WI38 (cell line): Measurements from ENCODE around the gene HSF5.

Experiments
- H3K4me3 ChIP-seq: 2 replicates; pipeline ENCODE4 v1.5.1; 2011; ENCODE audit warnings: low read depth, mild to moderate bottlenecking, control low read depth, low read length
- TF ChIP-seq, protein P1 (sequence below): IDR thresholded peaks from 2 replicates; pipeline ENCODE4 v1.5.1; 2012; ENCODE audit warnings: low read depth, mild to moderate bottlenecking, control low read depth, low read length

HSF5 gene

DNA sequence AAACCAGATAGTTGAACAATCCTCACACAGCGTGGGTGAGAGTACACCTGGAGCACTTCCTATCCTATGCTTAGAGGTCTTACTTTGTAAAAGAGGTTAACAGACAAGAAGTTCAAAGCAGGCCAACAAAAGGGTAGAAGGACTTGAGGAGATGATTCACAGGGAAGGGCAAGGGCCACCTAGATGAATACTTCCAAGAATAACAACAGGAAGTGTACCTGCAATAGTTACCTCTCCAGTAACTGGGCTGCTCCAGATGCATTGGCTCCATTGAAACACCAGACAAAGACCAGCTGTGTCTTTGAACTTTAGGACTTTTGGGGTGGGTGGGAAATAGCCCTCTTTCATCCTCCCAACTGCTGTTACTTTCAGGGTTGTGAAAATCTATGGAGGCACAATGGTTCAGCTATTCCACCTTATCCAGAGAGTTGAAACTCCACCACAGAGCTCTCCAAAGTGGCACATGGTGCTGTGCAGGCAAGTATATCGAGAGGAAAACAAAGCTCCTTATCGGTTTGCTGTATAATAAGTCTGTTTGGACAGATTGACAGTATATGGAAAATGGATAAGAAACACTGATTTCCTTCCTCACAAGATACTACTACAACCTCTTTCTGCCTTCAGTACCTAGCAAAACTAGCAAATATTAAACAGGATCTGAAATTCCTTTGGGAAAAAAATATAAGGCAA, 93.5 kb downstream of the HSF5 start:
- H3K4me3 ChIP-seq = no peak overlapping the region
- TF ChIP-seq, protein P1, sequence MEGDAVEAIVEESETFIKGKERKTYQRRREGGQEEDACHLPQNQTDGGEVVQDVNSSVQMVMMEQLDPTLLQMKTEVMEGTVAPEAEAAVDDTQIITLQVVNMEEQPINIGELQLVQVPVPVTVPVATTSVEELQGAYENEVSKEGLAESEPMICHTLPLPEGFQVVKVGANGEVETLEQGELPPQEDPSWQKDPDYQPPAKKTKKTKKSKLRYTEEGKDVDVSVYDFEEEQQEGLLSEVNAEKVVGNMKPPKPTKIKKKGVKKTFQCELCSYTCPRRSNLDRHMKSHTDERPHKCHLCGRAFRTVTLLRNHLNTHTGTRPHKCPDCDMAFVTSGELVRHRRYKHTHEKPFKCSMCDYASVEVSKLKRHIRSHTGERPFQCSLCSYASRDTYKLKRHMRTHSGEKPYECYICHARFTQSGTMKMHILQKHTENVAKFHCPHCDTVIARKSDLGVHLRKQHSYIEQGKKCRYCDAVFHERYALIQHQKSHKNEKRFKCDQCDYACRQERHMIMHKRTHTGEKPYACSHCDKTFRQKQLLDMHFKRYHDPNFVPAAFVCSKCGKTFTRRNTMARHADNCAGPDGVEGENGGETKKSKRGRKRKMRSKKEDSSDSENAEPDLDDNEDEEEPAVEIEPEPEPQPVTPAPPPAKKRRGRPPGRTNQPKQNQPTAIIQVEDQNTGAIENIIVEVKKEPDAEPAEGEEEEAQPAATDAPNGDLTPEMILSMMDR = no peak

DNA sequence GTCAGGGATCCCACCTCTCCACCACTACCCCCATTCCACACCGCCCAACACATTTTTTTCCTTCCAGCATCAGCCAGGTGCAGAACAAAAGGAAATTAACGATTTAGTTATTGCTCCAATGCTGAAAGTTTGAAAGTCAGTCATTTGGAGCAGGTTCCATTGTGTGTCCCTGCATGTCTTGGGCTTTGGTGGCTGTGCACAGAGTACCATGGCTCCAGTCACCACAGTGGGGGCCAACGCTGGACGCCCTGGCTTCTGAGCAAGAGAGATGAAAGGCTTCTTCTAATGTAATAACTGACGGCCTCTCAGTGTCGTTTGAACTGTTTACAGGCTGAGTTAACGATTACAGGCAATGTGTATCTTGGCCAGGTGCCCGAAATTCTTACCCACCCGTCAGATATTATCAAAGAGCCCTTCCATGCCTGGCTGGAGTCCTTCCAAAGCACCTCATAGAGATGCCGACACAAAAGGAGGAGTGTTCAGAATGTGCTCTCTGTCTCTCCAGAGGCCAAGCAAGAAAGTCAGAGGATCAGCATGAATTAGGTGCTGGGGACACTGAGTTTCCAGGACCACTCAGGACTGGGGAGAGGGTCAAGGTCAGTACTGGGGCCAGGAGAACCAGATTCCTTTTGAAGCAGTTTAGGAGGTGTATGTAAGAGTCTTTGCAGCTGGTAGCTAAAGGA, 96.8 kb downstream of the HSF5 start:
- TF ChIP-seq, protein P1 = no peak
- H3K4me3 ChIP-seq = no peak overlapping the region

DNA sequence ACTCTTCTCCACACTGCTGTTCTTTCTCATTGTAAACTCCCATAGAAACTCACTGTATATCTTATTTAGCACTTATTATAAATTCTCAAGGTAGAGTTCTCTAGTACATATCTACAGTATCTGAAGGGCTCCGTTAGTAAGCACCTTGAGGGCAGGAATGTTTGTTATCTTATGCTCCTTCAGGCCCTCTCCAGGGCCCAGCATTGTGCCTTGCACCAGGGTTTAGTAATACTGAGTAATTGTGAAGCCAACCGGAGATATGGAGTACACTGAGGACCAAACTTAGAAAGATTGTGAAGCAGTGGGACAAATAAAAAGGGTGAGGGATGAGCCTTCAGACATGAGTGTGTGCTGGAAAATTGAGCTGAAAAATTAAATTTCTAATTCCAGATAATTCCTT, 97.3 kb downstream of the HSF5 start:
- TF ChIP-seq, protein P1 = no peak
- H3K4me3 ChIP-seq = no peak overlapping the region

DNA sequence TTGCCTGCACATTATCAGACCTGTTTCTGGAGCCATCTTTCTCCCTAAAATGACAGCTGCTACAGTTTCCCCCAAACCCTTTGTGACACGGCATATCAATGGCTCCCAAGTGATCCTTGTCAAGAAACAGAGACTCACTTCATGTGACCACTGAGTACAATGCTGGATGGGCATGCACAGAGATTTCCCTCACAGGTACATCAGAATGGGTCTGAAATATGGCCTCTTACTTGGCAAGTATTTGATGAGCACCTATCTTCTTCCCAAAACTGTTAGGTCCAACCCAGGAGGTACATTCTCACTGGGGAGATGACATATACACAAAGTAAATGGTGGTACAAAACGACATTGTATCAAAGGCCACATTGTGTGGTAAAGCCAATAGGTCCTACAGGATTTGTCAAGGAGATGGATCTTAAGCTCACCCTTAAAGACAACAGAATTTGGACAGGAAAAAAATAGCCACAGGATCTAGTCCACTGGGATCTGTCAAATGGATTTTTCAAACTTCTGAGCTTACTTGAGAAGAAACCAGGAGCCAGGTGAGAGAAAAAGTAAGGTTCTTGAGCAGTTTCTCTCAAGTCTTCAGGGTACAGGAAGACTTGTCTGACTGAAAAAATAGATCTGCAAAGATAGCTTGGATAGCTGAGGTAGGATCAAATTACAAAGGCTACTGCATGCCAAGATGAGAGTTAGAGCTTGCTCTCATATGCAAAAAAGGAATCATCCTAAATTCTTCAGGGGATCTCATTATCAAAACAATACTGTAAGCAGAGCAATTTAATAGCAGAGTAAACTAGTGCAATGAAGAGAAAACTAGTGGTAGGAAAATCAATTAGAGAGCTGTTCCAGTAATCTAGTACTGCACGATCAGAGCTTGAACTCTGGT, 99.7 kb downstream of the HSF5 start:
- TF ChIP-seq, protein P1 = no peak
- H3K4me3 ChIP-seq = no peak overlapping the region

DNA sequence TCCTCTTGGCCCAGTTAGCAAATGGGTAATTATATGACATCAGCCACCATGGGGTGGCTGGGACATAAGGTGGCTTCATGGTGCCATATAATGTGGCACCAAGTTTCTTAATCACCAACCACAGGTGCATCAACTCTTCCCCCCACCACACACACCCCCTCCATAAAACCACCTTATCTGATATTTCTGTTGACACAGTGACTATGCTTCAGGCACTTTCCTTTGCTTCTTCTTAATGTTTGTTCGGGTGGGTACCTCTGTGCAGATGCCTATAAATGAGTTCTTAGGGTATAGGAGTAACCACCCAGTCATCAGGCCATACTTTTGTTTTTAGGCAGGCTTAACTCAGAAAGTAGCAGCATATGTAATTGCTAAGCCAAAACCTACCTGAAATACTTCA, 100.4 kb downstream of the HSF5 start:
- TF ChIP-seq, protein P1 = no peak
- H3K4me3 ChIP-seq = no peak overlapping the region

- TF ChIP-seq, protein P1 = no peak
- H3K4me3 ChIP-seq = no peak overlapping the region
These were observed 101.5 kb downstream of the HSF5 start for GRCh38 chr17:58386708-58387107.

DNA sequence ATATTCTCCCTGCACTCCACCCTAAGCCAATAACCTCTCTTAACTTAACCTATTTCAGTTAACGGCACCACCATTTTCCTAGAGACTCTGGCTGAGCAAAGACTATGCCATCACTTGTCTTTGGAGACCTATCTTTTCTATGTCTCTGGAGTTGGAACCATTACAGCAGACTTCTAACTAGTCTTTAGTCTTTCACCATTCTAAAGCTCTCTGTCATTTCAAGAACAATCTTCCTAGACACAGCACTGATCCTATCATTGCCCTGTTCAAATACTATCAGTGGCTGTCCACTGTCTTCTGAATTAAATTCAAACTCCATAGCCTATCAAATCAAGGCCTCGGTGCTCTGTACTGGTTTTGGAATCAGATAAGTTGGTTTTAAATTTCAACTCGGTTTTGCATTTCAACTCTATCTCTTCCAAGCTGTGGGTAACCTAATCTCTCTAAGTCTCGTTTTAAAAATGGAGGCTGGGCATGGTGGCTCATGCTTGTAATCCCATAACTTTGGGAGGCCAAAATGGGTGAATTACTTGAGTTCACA, 102.8 kb downstream of the HSF5 start:
- H3K4me3 ChIP-seq = no peak overlapping the region
- TF ChIP-seq, protein P1 = no peak
